DOHH2 (cell line): ENCODE results near the gene DCTPP1.
A peak's percentile ranks its signal among the peaks of the same experiment; 100 is the strongest.

Experiments used
- H3F3A ChIP-seq: fragments of 200-600 bp; sonication (generic), shearing (Covaris generic); 2 replicates; pipeline ENCODE4 v1.6.0; 2016; ENCODE audit warnings: antibody characterized with exemption, mild to moderate bottlenecking; ENCODE audit not compliant: control insufficient read depth, insufficient read depth
- H3K27ac ChIP-seq: fragments of 200-600 bp; sonication (generic); 2 replicates; pipeline ENCODE4 v1.5.1; 2014; ENCODE audit warnings: low read depth, mild to moderate bottlenecking, low read length, moderate library complexity
- H3K27me3 ChIP-seq: fragments of 200-600 bp; sonication (generic); 2 replicates; pipeline ENCODE4 v1.6.1; 2014; ENCODE audit warnings: mild to moderate bottlenecking, low read length, mixed read lengths; ENCODE audit not compliant: control insufficient read depth
- H3K36me3 ChIP-seq: fragments of 200-600 bp; sonication (generic); 2 replicates; pipeline ENCODE4 v1.6.1; 2014; ENCODE audit warnings: mild to moderate bottlenecking, low read length, moderate library complexity, mixed read lengths; ENCODE audit not compliant: control insufficient read depth
- H3K4me1 ChIP-seq: fragments of 200-600 bp; sonication (generic); 2 replicates; pipeline ENCODE4 v1.6.1; 2014; ENCODE audit warnings: mild to moderate bottlenecking, low read length, mixed read lengths; ENCODE audit not compliant: control insufficient read depth
- H3K4me2 ChIP-seq: fragments of 200-600 bp; sonication (generic); 2 replicates; pipeline ENCODE4 v1.6.0; 2014; ENCODE audit warnings: mild to moderate bottlenecking, low read length, moderate library complexity
- H3K4me3 ChIP-seq: fragments of 200-600 bp; sonication (generic); 2 replicates; pipeline ENCODE4 v1.5.1; 2014; ENCODE audit warnings: mild to moderate bottlenecking, low read length, mixed read lengths
- H3K79me2 ChIP-seq: fragments of 200-600 bp; sonication (generic); 2 replicates; pipeline ENCODE4 v1.6.1; 2014; ENCODE audit warnings: mild to moderate bottlenecking, low read length, mixed read lengths; ENCODE audit not compliant: control insufficient read depth
- H3K9me2 ChIP-seq: fragments of 200-600 bp; sonication (generic); replicated peaks from 2 replicates; pipeline ENCODE4 v1.6.1; 2014; ENCODE audit warnings: mild to moderate bottlenecking, low read length, mixed read lengths; ENCODE audit not compliant: control insufficient read depth
- H3K9me3 ChIP-seq: fragments of 200-600 bp; sonication (generic); 2 replicates; pipeline ENCODE4 v1.6.1; 2014; ENCODE audit warnings: antibody characterized with exemption, low read length, mixed read lengths; ENCODE audit not compliant: control insufficient read depth, insufficient read depth
- H4K20me1 ChIP-seq: fragments of 200-600 bp; sonication (generic); 2 replicates; pipeline ENCODE4 v1.6.0; 2014; ENCODE audit warnings: low read depth, mild to moderate bottlenecking, antibody characterized with exemption, low read length, moderate library complexity; ENCODE audit not compliant: control insufficient read depth, insufficient read depth
- EZH2phosphoT487 ChIP-seq: fragments of 200-600 bp; sonication (generic); IDR thresholded peaks from 2 replicates; pipeline ENCODE4 v1.6.1; 2017; ENCODE audit warnings: borderline replicate concordance, mild to moderate bottlenecking, antibody characterized with exemption, low read length, moderate library complexity, mixed read lengths
- TF ChIP-seq, protein P1 (sequence below): fragments of 200-600 bp; sonication (generic); IDR thresholded peaks from one replicate; pipeline ENCODE4 v1.5.1; 2014; ENCODE audit warnings: antibody characterized with exemption, mild to moderate bottlenecking, low read depth, low read length; ENCODE audit not compliant: poor library complexity, severe bottlenecking

DCTPP1 gene

DNA sequence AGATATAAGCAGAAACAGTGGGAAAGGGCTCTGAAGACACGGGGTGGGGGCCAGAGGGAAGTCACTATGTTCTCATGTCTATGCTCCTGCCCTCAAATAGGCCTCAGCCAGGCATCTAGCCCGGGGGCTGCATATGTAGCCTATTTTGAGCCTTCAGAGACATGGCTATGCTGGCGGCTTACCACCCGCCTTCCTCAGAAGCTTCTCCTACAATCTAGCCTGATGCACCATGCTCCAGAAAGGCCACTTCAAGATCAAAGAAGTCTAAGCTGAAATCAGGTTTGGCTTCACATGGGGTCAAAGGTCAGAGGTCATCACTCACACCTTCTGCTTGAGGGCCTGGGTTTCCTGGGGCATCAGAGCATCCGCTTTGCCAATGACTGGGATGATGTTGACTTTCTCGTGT, 49.0 kb downstream of the DCTPP1 start:
- no peak for TF ChIP-seq EZH2phosphoT487
- TF ChIP-seq, protein P1, sequence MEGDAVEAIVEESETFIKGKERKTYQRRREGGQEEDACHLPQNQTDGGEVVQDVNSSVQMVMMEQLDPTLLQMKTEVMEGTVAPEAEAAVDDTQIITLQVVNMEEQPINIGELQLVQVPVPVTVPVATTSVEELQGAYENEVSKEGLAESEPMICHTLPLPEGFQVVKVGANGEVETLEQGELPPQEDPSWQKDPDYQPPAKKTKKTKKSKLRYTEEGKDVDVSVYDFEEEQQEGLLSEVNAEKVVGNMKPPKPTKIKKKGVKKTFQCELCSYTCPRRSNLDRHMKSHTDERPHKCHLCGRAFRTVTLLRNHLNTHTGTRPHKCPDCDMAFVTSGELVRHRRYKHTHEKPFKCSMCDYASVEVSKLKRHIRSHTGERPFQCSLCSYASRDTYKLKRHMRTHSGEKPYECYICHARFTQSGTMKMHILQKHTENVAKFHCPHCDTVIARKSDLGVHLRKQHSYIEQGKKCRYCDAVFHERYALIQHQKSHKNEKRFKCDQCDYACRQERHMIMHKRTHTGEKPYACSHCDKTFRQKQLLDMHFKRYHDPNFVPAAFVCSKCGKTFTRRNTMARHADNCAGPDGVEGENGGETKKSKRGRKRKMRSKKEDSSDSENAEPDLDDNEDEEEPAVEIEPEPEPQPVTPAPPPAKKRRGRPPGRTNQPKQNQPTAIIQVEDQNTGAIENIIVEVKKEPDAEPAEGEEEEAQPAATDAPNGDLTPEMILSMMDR = no peak
- H3F3A ChIP-seq = peaks cover 20% of the 10 kb centered on the region
- peaks cover 35% of the 10 kb centered on the region for H3K36me3 ChIP-seq
- H3K4me2 ChIP-seq = peak overlapping the region; percentile 99
- H3K9me3 ChIP-seq = no peaks in the 10 kb centered on the region
- peak overlapping the region; percentile 84 for H3K4me3 ChIP-seq
- no peaks in the 10 kb centered on the region for H4K20me1 ChIP-seq
- H3K27me3 ChIP-seq = no peaks in the 10 kb centered on the region
- peak overlapping the region; percentile 80 for H3K27ac ChIP-seq
- H3K4me1 ChIP-seq = peaks cover 69% of the 10 kb centered on the region
- no peaks in the 10 kb centered on the region for H3K9me2 ChIP-seq
- peaks cover 43% of the 10 kb centered on the region for H3K79me2 ChIP-seq

DNA sequence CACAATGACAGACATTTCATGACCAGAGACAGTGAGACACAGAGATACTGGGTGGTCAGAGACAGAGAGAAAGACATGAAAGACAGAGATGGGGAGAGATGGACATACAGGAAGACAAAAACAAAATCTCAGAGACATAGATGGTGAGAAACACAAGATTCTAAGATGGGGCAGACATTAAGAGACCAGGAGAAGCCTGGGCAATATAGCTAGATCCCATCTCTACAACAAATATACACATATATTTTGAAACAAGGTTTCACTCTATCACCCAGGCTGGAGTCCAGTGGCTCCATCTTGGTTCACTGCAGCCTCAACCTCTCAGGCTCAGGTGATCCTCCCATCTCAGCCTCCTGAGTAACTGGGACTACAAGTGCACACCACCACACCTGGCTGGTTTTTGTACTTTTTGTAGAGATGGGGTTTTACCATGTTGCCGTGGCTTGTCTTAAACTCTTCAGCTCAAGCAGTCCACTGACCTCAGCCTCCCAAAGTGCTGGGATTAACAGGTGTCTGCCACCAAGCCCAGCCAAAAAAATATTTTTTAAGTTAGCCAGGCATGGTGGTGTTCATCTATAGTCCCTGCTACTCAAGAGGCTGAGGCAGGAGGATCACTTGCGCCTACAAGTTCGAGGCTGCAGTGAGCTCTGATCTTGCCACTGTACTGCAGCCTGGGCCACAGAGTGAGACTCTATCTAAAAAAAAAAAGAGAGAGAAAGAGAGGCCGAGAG, 49.6 kb downstream of the DCTPP1 start:
- H3K9me2 ChIP-seq = no peaks in the 10 kb centered on the region
- H3K27me3 ChIP-seq = no peaks in the 10 kb centered on the region
- peak overlapping the region; percentile 80 for H3K27ac ChIP-seq
- H3K36me3 ChIP-seq = peaks cover 35% of the 10 kb centered on the region
- peak overlapping the region; percentile 99 for H3K4me2 ChIP-seq
- TF ChIP-seq EZH2phosphoT487 = no peak
- TF ChIP-seq, protein P1 = no peak
- H3K4me1 ChIP-seq = peaks cover 69% of the 10 kb centered on the region
- no peaks in the 10 kb centered on the region for H3K9me3 ChIP-seq
- no peak overlapping the region; the same call in 1 of the 2 replicates for H3K4me3 ChIP-seq
- peaks cover 20% of the 10 kb centered on the region for H3F3A ChIP-seq
- peaks cover 43% of the 10 kb centered on the region for H3K79me2 ChIP-seq
- H4K20me1 ChIP-seq = no peaks in the 10 kb centered on the region

DNA sequence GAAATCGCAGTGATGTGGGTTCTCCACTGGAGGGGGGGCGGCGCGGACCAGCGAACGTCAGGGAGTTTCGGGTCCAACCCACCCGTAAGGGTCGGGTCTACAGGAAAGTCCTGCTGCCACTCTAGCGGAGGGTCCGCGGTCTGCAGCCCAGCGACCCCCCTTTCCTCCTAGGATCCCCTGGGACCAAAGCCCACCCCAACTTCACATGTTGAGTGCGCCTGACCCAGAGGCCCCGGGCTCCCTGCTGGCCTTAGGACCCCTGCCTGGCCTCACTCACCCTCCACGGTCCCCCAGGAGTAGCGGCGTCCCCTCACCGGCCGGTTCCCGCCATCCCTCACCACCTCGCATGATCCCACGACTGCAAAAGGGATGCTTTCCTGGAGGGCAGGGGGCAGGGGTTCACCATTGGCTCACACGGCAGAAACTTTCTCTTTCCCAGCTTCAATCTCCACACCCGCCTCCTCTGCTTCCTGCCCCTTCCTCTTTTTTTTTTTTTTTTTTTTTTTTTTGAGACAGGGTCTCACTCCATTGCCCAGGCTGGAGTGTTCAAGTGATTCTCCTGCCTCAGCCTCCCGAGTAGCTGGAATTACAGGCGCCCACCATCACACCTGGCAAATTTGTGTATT, 50.6 kb downstream of the DCTPP1 start:
- H3K4me3 ChIP-seq = peak overlapping the region; percentile 99

More for the DNA sequence above, 50.6 kb downstream of the DCTPP1 start:
- H3K9me2 ChIP-seq = no peaks in the 10 kb centered on the region
- H3K4me1 ChIP-seq = peaks cover 69% of the 10 kb centered on the region
- peak overlapping the region; percentile 97 for H3K27ac ChIP-seq
- no peaks in the 10 kb centered on the region for H3K27me3 ChIP-seq
- H3F3A ChIP-seq = peaks cover 20% of the 10 kb centered on the region
- H3K9me3 ChIP-seq = no peaks in the 10 kb centered on the region
- H3K4me2 ChIP-seq = peak overlapping the region; percentile 99
- peaks cover 43% of the 10 kb centered on the region for H3K79me2 ChIP-seq
- no peak for TF ChIP-seq EZH2phosphoT487
- TF ChIP-seq, protein P1 = no peak
- H4K20me1 ChIP-seq = no peaks in the 10 kb centered on the region
- H3K36me3 ChIP-seq = peaks cover 35% of the 10 kb centered on the region
